ENCODE data around the gene CREB5.

- TF ChIP-seq, protein P1, sequence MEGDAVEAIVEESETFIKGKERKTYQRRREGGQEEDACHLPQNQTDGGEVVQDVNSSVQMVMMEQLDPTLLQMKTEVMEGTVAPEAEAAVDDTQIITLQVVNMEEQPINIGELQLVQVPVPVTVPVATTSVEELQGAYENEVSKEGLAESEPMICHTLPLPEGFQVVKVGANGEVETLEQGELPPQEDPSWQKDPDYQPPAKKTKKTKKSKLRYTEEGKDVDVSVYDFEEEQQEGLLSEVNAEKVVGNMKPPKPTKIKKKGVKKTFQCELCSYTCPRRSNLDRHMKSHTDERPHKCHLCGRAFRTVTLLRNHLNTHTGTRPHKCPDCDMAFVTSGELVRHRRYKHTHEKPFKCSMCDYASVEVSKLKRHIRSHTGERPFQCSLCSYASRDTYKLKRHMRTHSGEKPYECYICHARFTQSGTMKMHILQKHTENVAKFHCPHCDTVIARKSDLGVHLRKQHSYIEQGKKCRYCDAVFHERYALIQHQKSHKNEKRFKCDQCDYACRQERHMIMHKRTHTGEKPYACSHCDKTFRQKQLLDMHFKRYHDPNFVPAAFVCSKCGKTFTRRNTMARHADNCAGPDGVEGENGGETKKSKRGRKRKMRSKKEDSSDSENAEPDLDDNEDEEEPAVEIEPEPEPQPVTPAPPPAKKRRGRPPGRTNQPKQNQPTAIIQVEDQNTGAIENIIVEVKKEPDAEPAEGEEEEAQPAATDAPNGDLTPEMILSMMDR (IDR thresholded peaks at IDR 0.05), result no peak
- TF ChIP-seq POLR2AphosphoS5 (IDR thresholded peaks at IDR 0.05) (no peak), POLR2A (IDR thresholded peaks at IDR 0.05) (no peak)
Measured at GRCh38 chr7:28595076-28595475, 182.8 kb downstream of the CREB5 start.

All from breast epithelium (tissue), 3 donors.